GM19025 (cell line): Measurements from ENCODE around the gene SLC16A8.

Experiments used
- ATAC-seq: cut with Tn5 transposase; IDR thresholded peaks from one replicate; pipeline ENCODE4 v1.9.1; 2021; ENCODE audit warnings: mild to moderate bottlenecking, low read depth, moderate library complexity; ENCODE audit not compliant: unreplicated experiment

Gene SLC16A8

DNA sequence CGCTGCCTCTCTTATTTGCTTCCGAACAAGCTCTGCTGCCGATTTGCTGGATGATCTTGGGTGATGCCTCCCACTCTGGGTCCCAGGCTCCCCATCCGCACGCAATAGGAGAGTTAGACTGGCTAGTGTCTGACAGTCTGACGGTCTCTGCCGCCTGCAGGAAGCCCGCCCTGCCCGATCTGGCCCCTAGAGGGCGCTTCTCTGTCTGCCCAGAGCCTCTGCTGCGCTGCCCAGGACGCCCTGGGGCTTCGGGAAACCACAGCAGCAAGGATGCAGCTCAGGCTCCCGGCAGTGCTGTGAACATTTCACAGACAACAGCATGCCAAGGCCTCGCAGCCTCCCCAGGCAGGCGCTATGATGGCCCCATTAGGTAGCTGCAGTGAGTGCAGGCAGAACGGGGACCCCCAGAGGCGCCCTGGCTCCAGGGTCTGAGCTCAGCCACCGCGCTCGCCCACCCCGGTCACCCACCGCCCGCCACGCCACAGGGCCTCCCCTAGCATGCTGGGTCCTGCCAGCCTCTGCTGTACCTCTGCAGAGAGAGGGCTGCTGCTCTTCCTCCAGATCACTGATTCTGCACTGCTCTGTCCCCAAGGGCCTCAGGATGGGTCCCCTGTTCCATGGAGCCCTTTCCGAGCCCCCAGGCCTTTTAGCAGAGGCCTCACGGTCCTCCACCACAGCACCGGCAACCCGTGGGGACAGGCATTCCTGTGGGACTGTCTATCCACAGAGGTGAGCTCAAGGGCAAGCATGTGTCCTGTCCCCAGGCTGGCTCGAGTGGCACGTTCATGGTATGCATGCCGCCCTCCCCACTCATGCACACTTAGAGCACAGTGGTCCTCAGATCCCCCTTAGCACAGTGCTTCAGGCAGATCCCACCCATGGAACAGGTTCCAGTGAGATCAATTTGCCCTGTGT lies 30.8 kb upstream of the SLC16A8 start:
- ATAC-seq, result no peak

DNA sequence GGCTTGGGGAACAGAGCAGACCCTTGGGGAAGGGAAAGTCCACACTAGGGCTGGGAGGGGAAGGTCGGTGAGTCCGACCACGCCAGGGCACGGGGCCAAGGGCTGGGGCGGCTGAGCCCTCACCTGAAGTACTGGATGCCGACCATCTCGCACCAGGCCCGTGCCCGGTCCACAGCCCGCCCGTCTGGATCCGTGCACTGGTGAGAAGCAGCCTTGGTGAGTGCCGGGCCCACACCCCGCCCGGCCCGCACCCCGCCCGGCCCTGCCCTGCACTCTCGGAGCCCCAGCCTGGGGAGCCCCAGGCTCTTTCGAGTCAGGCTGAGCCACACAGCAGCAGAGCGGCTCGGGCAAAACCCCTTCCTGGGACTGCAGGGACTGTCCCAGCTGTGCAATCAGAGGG lies 28.4 kb upstream of the SLC16A8 start:
- ATAC-seq, result no peak

DNA sequence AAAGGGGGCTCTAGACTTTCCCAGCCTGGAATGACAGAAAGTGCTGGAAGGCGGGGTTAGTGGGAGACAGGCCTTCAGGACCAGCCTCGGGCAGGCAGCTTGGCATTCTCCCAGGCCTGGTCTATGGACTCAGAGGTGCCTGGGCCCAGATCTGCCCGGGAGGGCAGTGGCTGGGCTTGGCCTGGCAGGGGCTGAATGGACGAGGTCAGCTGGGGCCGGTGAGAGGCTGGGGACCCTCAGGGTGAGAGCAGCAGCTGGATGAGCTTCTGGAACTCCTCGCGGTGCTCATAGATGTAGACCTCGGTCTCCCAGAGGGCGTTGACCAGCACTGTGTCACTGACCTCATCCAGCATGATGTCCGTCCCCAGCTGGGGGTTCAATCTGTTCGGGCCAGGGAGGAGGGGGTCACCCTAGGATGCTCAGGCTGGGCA lies 28.0 kb upstream of the SLC16A8 start:
- no peak for ATAC-seq

DNA sequence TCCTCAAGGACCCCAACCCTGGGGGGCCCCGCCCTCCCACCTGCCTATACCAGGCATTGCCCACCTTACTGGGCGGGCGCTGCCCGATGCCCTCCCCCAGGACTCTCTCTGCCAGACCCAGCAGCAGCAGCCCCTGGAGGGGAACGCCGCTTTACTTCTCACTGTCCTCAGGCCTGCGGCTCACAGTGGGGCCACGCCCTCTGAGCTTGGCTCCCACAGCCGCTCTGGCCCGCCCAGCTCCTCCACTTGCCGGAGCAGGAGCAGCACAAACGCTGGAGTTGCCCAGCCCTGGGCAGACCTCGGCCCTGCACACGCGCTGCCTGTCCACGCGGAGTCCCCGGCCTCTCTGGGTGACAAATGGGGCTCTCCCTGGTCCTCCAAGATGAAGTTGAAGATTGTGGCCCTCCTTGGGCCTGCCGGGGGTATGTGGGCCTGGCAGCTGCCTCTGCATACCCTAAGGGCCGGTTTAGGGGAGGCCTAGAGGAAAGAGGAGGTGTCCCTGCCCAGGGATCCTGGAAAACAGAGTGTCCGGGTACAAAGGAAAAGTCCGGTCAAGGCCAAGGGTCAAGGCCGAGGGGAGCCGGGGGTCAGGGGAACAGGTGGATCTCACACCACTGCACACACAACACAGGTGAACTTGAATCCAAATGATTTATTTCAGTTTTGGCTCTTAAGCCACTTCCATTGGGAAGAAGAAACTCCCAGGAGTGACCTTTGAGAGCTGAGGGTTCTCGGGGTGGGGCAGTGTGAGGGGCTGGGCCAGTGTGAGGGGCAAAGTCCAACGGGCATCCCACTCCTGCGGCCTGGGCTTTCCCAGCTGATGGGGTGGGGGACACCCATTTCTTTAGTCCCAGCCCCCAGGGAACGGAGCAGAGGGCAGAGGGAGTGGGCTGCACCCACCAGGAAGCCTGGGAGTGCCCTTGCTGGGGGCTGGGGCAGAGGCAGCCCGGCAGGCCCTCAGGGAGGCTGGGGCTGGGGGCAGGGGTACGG lies 27.2 kb upstream of the SLC16A8 start:
- ATAC-seq, result no peak

DNA sequence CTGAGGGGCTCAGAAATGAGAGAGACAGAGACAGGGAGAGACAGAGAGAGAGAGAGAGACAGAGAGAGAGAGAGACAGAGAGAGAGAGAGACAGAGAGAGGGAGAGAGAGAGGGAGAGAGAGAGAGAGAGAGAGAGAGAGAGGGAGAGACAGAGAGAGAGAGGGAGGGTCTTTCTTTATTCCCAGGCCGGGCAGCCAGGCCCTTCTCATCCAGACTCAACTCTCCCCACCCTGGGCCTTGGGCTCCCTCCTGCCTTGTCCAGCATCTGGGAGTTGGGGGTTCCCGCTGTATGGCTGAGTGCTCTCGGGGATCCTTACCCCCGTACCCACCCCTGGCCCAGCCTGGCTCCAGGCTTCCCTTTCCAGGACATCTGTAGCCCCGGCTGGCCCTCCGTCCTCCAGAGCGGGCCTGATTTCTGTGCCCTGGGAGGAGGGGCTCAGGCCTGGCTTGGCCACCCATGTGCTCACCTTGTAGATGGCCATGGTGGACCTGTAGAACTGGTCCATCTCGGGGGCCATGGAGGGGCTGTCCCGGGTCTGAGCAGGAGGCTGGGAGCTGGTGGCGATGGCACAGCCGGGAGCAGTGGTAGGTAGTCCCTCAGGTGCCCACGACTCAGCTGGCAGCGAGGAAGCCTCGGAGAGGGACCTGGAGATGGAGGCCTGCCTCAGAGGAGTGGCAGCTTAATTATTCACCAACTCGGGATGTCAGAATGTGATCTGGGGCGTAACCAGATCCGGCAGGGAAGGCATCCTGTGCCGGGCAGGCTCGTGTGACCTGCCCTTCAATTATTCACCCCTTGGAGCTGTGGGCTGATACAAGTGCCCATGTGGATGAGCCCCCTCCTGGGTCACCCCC lies 26.3 kb upstream of the SLC16A8 start, which contains the start of gene BAIAP2L2:
TSS of gene BAIAP2L2 (minus strand) at position 677 of the 855 bp plus-strand sequence. CDS start at position 518, 159 bp downstream.
- ATAC-seq, result no peak

DNA sequence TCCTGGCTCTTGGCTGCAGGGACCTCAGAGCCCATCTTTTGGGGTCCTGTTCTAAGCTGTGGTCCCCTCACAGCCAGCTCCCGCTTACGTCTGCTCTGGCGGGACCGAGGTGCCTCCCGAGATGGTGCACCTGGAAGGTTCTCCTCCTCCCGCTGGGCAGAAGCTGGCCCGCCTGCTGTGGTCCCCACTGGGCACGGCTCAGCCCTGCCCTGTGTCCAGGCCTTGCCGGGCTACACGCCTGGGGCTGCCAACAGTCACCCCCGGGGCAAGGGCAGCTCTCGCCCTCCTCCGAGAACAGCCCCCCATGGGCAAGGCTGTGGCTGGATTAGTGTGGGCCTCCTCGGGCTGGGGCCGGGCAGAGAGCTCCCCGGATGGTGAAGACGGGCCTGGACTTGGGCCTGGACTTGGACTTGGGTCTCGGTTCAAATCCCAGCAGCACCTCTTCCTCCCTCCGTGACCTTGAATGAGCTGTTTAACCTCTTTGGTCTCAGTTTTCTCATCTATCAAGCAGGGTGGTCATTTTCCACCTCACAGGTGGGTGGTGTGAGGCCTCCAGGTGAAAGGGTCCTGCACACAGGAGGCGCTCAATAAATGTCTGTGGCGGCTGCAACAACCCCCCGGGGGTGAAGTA lies 25.5 kb upstream of the SLC16A8 start:
- no peak for ATAC-seq

DNA sequence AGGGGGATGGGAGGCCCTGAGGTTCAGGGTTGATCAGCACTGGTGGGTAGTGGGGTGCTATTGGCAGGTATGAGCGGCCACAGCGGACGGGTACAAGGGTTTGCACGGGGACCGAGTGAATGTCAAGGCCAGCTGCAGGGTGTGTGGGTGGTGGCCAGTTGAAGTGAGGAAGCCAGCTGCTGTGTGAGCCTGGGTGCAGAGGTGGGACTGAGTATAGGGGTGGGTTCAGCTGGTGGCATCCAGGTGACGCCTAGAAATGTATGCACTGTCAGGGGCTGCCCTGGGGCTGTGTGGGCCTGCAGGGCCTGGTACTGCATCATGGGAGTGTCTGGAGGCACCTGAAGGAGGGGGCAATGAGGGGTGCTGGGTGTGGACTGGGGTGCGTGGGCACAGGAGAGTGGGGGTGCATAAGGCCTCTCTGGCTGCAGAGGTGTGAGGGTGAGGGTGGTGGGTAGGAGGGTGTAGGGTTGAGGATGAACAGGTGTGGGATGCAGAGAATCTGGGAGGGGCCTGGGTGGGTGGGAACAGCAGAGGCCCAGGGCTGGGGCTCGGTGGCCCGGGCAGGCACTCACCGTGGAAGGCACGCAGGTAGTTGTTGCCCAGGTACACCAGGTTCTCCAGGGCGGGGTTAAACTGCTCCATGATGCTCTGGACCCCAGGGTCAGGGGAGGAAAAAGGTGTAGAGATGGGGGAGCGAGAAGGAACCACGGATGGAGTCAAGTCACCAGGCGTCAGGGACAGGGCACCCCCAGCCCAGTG lies 24.8 kb upstream of the SLC16A8 start:
- ATAC-seq, result no peak

DNA sequence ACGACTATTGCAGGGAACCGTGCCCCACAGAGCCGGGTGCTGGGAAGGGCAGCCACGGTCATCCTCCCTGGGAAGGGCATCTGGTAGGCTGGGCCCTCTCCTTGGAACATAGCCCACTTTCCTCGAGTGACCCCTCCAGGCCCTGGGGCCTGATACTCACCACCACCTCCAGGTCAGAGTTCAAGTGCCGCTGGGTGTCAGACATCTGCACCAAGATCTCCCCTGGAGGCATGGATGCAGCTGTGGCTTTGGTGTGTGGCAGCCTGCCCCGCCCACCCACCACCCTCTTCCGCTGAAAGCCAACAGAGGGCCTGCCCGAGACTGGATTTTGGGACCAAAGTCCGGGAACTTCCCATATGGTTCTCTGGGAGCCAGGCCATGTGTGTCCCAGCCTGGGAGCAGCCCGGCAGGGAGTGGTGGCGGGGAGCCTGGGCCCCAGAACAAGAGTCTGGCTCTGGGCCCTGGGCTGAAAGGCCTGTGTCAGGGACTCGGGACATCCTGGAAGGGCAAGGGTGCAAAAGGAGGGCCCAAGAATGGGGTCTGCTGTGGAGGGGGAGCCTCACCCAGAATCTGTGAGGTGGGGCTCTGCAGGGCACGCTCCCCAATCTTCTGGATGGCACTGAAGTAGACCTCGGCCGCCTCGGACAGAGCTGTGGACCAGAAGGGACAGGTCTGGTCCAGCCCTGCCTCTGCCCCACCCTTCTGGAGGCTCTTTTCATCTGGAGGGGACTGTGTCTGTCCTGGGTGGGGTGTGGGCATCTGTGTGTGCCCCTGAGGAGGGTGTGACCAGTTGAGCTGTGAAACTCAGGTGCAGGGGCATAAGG lies 23.9 kb upstream of the SLC16A8 start:
- ATAC-seq, result no peak

DNA sequence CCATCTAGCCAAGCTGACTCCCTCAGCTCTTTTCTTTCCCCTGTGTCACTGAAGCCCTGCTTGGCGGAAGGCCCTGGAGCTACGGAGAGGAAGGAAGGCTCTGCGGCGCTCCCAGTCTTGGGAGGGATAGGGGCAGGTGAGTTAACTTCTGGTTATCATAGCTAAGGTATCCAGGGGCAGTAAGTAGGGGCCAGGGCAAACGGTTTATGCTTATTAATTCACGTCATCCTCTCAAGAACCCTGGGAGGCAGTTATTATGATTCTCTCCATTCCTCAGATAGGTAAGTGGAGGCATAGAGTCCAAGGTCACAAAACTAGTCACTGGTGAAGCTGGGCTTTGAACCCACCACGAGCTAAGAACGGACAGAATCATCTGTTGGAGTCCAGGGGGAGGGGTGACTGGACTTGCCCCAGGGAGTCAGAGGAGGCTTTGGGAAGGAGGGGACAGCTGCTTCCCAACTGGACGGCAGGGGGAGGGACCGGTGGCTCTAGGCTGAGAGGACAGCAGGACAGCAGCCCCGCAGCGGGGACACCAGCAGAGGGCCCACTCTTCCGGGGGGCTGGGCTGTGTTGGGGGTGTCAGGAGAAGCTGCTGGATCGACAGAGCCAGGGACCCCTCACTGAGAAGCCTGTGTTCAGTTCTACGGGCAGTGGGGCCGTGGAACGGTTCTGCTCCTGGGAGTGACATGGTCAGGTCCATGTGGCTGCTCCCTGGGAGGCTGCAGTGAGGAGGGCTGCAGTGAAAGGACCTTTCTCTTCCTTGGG lies 23.0 kb upstream of the SLC16A8 start:
- no peak for ATAC-seq

DNA sequence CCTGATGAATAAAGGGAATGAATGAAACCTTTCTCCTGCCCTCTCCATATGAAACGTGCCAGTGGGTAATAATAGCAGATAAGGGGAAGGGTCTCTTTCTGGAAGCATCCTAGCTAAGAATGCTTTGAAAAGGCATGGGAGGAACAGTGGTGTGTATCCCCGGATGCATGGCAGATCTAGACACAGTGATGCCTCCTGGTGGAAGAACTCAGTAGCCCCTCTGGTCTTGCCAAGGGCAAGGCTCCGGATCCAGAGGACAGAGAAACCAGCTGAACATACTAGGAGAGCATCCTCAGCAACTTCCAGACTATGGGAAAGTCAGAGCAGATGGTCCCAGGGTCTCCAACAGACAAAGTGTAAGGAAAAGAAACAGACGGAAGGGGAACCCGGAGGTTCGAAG lies 20.1 kb upstream of the SLC16A8 start:
- no peak for ATAC-seq

DNA sequence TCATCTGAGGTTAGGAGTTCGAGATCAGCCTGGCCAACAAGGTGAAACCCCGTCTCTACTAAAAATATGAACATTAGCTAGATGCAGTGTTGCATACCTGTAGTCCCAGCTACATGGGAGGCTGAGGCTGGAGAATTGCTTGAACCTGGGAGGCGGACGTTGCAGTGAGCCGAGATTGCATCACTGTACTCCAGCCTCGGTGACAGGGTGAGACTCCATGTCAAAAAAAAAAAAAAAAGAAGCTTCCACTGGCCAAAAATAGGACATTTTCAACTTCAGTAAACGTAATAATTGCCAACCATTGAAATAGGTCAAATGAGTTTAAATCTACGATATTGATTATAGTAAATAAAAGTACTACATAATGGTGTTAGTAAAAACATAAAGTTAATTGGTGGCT lies 19.7 kb upstream of the SLC16A8 start:
- no peak for ATAC-seq

DNA sequence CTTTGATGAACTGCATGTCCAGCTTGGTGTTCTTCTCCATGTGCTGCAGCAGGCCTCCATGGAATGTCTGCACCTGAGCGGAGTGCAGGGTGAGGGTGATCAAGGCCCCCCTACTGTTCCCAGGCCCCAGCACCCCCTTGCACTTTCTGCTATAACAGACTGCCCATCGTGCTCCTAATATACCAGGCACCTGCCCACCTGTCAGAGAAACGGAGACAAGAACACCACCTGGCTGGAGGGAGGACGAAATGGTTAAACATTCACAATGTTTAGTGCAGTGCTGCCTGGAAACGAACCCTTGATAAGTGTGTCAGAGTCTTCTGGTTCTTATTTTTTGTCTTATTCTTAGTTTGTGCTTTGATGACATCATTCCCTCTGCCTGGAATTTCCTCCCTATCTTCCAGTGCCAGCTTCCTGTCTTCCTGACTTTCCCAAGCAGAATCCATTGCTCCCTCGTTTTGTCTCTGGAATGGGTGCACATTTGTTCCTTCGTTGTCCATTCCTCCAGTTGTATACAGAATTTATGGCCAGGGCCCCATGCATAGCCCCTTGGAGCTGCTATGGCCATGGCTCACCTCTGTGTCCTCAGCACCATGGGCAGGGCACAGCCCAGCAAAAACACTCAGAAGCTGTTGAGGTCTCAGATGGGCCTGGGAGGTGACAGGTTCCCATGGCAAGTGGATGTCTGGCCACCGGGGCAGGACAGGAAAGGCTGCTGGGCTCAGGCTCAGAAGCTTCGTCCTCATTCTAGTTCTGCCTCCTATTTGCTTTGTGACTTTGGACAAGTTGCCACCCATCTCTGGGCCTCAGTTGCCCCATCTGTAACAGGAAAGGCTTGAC lies 14.6 kb upstream of the SLC16A8 start:
- no peak for ATAC-seq

DNA sequence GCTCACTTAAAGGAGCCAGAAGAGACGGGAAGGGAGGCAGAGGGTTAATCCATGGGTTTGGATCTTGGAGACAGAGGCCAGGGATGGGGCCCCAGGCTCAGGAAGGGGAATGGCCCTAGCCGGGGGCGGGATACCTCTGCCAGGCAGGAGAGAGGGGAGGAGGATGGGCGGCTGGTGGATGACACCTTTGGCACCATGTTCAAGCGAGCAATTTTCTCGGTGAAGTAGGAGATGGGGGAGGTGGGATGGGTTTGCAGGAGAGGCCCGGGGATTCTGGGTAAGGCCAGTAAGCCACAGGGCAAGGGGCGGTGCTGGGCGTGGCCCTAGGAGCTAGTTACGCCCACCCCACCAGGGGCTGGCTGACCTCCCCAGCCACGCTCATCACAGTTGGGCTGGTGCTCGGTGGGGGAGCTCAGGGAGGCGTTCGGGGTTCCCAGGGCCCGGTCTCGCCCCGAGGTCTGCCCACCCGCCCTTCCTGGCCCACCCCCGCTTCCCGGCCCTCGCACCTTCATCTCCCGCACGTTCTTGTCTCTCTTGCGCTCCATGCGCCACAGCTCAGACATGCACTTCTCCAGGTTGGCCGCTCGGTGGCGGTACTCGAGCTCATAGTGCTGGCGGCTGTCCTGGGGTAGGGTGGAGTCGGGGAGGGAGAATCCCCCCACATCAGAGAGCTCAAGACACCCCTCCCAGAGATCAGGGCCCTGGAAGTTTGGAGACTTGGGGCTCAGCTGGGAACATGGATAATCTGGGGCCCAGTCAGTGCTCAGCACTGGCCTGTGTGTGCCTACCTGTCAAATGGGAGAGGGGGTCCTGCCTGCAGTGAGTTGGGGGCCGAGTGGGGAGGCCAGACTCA lies 13.8 kb upstream of the SLC16A8 start:
- ATAC-seq, result no peak

DNA sequence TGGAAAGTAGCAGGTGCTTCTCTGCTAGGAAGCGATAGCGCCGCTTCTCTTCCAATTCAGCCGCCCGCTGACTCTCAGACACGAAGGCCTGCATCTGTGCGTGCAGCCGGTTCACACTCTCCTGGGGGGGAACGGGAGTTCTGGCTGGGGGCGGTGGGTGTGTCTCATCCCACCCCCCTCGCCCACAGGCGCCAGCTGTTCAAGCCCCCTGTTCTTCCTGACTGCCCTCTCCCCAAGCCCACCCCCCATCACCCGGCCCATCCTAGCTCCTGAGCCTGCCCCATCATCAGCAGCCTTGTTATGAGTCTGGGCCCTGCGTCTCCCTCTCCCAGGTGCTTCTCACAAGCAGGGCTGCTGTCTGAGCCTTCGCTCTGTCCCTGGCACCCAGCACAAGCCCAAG lies 13.1 kb upstream of the SLC16A8 start:
- no peak for ATAC-seq

DNA sequence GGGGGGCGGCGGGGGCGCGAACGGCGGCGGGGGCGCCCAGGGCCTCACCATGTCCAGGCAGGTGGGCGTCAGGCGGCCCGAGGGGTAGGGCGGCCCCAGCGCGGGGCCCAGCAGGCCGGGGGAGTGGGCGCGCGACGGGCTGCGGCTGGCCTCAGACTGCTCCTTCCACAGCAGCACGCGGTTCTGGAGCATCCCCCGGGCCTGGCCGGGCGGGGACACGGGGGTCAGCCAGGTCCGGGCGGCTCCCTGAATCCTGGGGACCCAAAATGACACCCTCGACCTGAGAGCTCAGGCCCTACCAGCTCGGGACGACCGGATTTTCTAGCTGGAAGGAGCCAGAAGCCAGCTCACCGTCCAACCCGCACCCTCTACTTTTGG lies 5.5 kb upstream of the SLC16A8 start:
- no peak for ATAC-seq
